GM06990 (cell line): Measurements from ENCODE around the gene PKP2.

Experiments used
- DNase-seq: peaks from one replicate; pipeline ENCODE4 v3.0.0-alpha.2; 2011; ENCODE audit not compliant: insufficient read length; ENCODE audit errors: extremely low read depth
- H3K27me3 ChIP-seq: replicated peaks from 2 replicates; pipeline ENCODE4 v1.6.0; 2011; ENCODE audit warnings: low read length; ENCODE audit not compliant: control insufficient read depth, insufficient read depth
- H3K36me3 ChIP-seq: 2 replicates; pipeline ENCODE4 v1.5.1; 2011; ENCODE audit warnings: low read length; ENCODE audit not compliant: control insufficient read depth, insufficient read depth
- H3K4me3 ChIP-seq: replicated peaks from 2 replicates; pipeline ENCODE4 v1.5.1; 2011; ENCODE audit warnings: low read depth, mild to moderate bottlenecking, control low read depth, low read length
- TF ChIP-seq, protein P1 (sequence below): IDR thresholded peaks from 2 replicates; pipeline ENCODE4 v1.5.1; 2011; ENCODE audit warnings: low read length, control low read depth, mild to moderate bottlenecking, inconsistent platforms; ENCODE audit not compliant: insufficient read depth, poor library complexity, severe bottlenecking

Gene PKP2

DNA sequence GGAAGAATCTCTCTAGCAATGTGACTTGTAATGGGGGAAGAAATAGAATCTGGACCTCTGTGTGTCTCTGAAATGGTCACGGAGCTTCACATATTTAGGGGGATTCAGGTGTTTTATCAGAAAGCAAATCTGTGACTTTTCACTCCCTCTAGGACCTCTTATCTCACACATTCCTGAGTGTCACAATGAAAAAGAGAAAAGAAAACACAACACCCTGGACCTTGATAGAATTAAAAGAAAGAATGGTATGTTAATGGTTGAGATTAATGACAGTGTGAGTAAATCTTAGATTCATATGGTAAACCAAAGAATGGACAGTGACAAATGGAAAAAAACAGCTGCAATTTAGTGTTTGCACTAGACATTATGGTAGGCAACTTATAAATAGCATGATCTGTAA is 68.5 kb downstream of the PKP2 start:
- DNase-seq = no peak
- Histone ChIP-seq H3K27me3 (no peaks in the 10 kb centered on the region), H3K36me3 (no peaks in the 10 kb centered on the region), H3K4me3 (no peak overlapping the region)
- TF ChIP-seq, protein P1, sequence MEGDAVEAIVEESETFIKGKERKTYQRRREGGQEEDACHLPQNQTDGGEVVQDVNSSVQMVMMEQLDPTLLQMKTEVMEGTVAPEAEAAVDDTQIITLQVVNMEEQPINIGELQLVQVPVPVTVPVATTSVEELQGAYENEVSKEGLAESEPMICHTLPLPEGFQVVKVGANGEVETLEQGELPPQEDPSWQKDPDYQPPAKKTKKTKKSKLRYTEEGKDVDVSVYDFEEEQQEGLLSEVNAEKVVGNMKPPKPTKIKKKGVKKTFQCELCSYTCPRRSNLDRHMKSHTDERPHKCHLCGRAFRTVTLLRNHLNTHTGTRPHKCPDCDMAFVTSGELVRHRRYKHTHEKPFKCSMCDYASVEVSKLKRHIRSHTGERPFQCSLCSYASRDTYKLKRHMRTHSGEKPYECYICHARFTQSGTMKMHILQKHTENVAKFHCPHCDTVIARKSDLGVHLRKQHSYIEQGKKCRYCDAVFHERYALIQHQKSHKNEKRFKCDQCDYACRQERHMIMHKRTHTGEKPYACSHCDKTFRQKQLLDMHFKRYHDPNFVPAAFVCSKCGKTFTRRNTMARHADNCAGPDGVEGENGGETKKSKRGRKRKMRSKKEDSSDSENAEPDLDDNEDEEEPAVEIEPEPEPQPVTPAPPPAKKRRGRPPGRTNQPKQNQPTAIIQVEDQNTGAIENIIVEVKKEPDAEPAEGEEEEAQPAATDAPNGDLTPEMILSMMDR = no peak

DNA sequence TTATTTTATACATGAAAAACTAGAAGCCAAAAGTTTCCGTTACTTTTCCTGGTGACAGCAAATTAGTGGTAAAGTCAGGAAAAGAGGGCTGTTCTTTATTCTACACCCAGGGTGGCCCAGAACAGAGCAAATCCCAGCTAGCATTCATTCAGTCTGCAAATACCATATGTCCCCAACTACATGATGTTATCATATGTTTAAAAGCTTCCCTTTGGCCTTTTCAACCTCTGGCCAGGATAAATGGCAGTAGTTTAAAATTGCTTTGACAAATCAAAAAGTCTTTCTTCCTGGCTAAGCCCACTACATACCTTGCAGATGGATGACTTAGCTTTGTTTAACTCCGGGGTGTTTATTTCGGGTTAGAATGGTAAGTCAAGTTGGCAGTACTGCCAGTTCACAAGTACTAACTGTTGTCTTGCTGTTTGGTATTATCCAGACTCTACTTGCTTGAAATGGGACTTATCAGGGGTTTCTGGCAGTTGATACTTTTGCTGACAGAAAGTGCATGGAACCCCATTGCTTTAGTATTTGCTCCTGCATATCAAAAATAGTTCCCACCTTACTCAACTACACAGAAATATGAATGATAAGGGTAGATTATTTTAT is 69.7 kb downstream of the PKP2 start:
- TF ChIP-seq, protein P1 = no peak
- H3K4me3 ChIP-seq = no peak overlapping the region
- DNase-seq = no peak
- H3K36me3 ChIP-seq = no peaks in the 10 kb centered on the region
- H3K27me3 ChIP-seq = no peaks in the 10 kb centered on the region

DNA sequence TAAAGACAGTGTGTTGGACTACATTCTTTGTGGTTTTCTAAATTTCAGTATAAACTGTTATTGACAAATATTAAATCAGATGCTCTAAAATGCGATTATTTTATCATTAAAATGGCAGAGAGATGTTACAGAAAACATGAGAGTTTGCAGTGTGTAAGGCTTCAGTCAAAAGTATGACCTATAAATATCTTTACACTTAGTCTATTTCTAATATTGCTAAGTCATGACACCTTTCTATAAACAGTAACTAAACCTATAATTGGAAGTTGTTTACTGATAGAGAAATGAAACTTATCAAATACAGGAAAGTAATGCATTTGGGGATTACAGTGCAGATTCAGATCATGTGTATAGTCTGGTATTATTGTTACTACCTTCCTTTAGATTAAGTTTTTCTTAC is 72.0 kb downstream of the PKP2 start:
- Histone ChIP-seq H3K36me3 (no peaks in the 10 kb centered on the region), H3K4me3 (no peak overlapping the region), H3K27me3 (no peaks in the 10 kb centered on the region)
- DNase-seq = no peak
- TF ChIP-seq, protein P1 = no peak

DNA sequence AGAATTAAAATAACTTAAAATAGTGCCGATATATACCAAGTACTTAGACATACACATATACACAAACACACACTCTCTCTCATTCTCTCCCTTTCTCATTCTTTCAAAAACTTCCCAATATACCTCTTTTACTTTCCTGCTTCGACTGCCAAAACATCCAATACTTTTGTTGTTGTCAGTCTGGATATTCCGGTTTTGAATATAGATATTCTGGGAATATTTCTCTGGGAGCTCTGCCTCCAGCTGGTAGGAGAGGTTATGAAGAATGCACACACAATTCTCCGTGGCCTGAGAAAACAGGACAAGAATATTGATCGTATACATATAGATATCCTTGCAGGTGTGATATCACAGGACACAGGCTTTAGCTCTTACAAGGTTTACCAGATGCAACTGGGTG is 74.2 kb downstream of the PKP2 start:
- Histone ChIP-seq H3K36me3 (no peaks in the 10 kb centered on the region), H3K27me3 (no peaks in the 10 kb centered on the region), H3K4me3 (no peak overlapping the region)
- no peak for DNase-seq
- TF ChIP-seq, protein P1 = no peak

DNA sequence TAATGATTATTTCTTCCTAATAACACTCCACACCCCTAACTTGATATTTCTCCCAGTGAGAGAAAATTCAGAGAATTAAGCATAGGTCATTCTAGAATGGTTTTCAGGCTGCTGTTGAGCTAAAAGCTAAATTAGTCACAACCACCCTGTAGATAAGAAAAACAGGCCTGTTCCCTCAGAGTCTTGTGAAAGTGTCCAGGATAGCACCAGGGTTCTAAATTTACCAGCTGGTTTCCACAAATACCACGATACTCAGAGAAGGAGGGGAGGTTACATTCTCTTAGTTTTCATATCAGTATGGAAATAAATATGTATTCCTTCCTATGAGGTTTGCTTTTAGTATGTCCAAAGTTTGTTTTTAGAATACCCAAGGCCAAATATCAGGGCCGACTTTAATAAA is 74.9 kb downstream of the PKP2 start:
- no peak for DNase-seq
- TF ChIP-seq, protein P1 = no peak
- no peak overlapping the region for H3K4me3 ChIP-seq
- no peaks in the 10 kb centered on the region for H3K36me3 ChIP-seq
- no peaks in the 10 kb centered on the region for H3K27me3 ChIP-seq

DNA sequence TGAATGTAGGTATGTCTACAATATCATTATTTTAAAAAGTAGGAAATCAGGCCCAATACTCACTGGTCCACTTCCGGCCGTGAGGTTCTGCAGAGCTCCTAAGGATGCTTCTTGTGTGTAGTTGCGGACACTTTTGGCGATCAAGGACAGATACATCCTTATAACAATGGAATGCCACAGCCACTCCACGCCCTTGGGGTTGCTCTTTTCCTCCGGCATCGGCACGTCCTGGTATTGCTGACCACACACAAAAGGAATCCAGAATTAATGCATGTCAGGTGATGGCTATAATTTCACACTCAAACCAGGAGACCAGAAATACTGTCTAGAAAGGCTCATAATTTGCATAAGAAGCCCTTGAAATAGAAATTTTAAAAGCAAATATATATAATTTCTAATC is 75.3 kb downstream of the PKP2 start:
- H3K4me3 ChIP-seq = no peak overlapping the region
- H3K27me3 ChIP-seq = no peaks in the 10 kb centered on the region
- H3K36me3 ChIP-seq = no peaks in the 10 kb centered on the region
- DNase-seq = no peak
- TF ChIP-seq, protein P1 = no peak
